HFFc6 (cell line): ENCODE data around the gene RETREG1. TPM values are rescaled to one million over a fixed set of nuclear protein-coding genes. Genes with fewer than 3 reads are reported as not detected.

Experiments used
- DNase-seq: peaks from one replicate; pipeline ENCODE4 v3.0.0-alpha.2; 2018
- H3K27ac Mint-ChIP-seq: 2 replicates; pipeline ENCODE4 v1.8.0; 2020; ENCODE audit warnings: mild to moderate bottlenecking, mixed read lengths
- H3K27me3 Mint-ChIP-seq: 2 replicates; pipeline ENCODE4 v1.8.0; 2021; ENCODE audit warnings: mild to moderate bottlenecking, moderate library complexity, mixed read lengths; ENCODE audit not compliant: insufficient read depth
- H3K36me3 Mint-ChIP-seq: 2 replicates; pipeline ENCODE4 v1.8.0; 2021; ENCODE audit warnings: low read depth, mixed read lengths
- H3K4me1 Mint-ChIP-seq: 2 replicates; pipeline ENCODE4 v1.8.0; 2020; ENCODE audit warnings: low read depth, mixed read lengths
- H3K4me3 Mint-ChIP-seq: 2 replicates; pipeline ENCODE4 v1.8.0; 2020; ENCODE audit warnings: mild to moderate bottlenecking, moderate library complexity, mixed read lengths
- H3K9me3 Mint-ChIP-seq: 2 replicates; pipeline ENCODE4 v1.8.0; 2020; ENCODE audit warnings: mild to moderate bottlenecking, mixed read lengths
- total RNA-seq, 6 experiments: library from RNA; stranded (reverse); fragmentation: NEBNext Ultra II Directional; extraction: Animal tissue kit (Norgen Biotek cat#: 25700); gene quantifications; 2 replicates in 1 of 6; 3 replicates in 5 of 6; pipeline ENCODE4 v1.2.3, GENCODE V29; 2021
- TF ChIP-seq, protein P1 (sequence below): fragments of 200-600 bp; sonication (generic); IDR thresholded peaks from 2 replicates; pipeline ENCODE4 v1.5.0; 2021; ENCODE audit warnings: antibody characterized with exemption, mild to moderate bottlenecking

Gene RETREG1
- total RNA-seq, 6 experiments from 2014 or later, result 0.09 to 0.14 TPM; not detected in 4

DNA sequence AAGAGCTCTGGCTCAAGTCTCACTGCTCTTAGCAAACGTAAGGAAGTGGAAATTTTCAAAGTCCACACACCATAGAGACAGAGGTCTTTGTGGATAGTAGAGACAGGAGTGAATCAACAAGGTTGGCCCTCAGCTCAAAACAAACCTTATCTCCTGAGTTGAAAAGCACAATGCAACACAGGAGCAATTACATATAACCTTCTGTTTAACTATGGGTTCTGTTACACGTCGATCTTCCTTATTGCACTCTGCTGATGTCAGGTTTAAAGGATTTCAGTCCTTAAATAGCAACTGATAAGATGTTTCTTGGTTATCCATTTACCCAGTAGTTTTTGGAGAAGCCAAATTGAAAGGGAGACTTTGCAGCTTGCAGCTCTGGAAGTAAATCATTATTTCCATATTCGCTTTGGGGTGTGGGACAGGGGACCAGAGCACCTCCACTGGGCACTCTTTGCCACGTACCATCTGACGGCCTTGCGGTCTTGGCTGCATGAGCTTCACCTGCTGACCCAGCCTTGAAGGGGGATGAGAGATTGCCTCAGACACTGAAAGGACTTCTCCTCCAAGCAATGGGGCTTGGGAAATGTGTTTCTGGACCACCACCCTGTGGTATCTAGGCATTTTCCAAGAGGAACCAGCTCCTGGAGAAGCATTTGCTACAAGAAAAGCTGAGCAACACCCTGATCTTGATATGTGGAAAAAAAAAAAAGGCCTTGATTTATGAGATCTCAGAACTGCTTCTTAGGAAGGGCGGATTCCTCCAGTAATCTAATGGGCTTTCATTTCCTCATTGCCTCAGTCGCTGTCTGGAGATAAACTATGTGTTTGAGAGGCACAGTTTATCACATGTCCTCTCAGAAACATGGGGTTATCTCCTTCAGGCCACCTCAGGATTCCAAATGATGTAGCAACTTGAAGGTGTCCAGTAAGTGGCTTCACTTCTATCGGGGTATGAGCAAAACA is 95.0 kb downstream of the RETREG1 start:
- TF ChIP-seq, protein P1, sequence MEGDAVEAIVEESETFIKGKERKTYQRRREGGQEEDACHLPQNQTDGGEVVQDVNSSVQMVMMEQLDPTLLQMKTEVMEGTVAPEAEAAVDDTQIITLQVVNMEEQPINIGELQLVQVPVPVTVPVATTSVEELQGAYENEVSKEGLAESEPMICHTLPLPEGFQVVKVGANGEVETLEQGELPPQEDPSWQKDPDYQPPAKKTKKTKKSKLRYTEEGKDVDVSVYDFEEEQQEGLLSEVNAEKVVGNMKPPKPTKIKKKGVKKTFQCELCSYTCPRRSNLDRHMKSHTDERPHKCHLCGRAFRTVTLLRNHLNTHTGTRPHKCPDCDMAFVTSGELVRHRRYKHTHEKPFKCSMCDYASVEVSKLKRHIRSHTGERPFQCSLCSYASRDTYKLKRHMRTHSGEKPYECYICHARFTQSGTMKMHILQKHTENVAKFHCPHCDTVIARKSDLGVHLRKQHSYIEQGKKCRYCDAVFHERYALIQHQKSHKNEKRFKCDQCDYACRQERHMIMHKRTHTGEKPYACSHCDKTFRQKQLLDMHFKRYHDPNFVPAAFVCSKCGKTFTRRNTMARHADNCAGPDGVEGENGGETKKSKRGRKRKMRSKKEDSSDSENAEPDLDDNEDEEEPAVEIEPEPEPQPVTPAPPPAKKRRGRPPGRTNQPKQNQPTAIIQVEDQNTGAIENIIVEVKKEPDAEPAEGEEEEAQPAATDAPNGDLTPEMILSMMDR, result no peak
- H3K4me1 Mint-ChIP-seq, result no peaks in the 10 kb centered on the region
- no peak overlapping the region for H3K4me3 Mint-ChIP-seq
- H3K9me3 Mint-ChIP-seq, result no peaks in the 10 kb centered on the region
- no peak overlapping the region for H3K27ac Mint-ChIP-seq
- no peaks in the 10 kb centered on the region for H3K36me3 Mint-ChIP-seq
- peaks cover 47% of the 10 kb centered on the region for H3K27me3 Mint-ChIP-seq
- no peak for DNase-seq

DNA sequence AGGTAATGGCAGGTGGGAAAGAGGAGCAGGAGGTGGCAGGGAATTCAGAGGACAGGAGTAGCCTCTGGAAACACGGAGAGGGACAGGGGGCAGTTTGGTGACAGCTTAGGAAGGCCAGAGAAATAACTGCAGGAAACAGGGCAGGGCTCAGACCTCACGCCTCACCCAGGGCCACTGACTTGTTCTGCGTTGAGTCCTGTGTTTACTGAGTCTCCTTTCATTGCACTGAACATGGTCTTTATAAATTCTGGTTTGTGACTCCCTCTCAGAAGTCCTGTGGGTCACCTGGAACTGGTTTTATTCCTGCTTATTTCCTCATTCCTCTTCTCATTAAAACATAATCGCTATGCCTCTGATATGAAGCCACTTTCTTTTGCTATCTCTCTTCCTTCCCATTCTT is 96.0 kb downstream of the RETREG1 start:
- H3K36me3 Mint-ChIP-seq, result no peaks in the 10 kb centered on the region
- H3K27me3 Mint-ChIP-seq, result peaks cover 47% of the 10 kb centered on the region
- H3K9me3 Mint-ChIP-seq, result no peaks in the 10 kb centered on the region
- no peaks in the 10 kb centered on the region for H3K4me1 Mint-ChIP-seq
- no peak for DNase-seq
- no peak overlapping the region for H3K4me3 Mint-ChIP-seq
- no peak overlapping the region for H3K27ac Mint-ChIP-seq
- TF ChIP-seq, protein P1, result no peak

- H3K36me3 Mint-ChIP-seq, result no peaks in the 10 kb centered on the region
- peaks cover 44% of the 10 kb centered on the region for H3K27me3 Mint-ChIP-seq
- TF ChIP-seq, protein P1, result no peak
- no peaks in the 10 kb centered on the region for H3K4me1 Mint-ChIP-seq
- no peaks in the 10 kb centered on the region for H3K9me3 Mint-ChIP-seq
- no peak overlapping the region for H3K27ac Mint-ChIP-seq
- H3K4me3 Mint-ChIP-seq, result no peak overlapping the region
- no peak for DNase-seq
Observed at GRCh38 chr5:16519435-16519834, 97.4 kb downstream of the RETREG1 start.

DNA sequence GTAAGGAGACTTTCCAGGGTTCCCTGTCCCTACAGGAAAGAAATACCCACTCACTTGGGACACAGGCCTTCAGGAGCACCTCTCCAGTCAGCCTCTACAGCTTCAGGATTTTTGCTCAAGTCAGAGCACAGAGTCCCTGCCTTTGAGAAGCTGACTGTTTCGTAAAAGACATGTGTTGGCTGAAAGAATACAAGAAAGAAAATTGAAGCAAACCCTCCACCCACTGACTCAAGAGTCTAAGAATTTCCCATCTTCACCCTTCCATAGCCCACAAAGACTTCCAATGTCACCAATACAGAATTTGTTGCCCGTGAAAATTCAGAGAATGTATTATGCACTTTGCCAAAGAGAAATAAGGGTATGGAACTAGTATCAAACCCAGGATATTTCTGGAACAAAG is 98.2 kb downstream of the RETREG1 start:
- Mint-ChIP-seq H3K27ac (no peak overlapping the region), H3K9me3 (no peaks in the 10 kb centered on the region), H3K36me3 (no peaks in the 10 kb centered on the region), H3K4me3 (no peak overlapping the region), H3K4me1 (no peaks in the 10 kb centered on the region), H3K27me3 (peaks cover 42% of the 10 kb centered on the region)
- TF ChIP-seq, protein P1, result no peak
- DNase-seq, result no peak

- Mint-ChIP-seq H3K36me3 (no peaks in the 10 kb centered on the region), H3K27ac (no peak overlapping the region), H3K4me1 (no peaks in the 10 kb centered on the region), H3K27me3 (peaks cover 27% of the 10 kb centered on the region), H3K4me3 (no peak overlapping the region), H3K9me3 (no peaks in the 10 kb centered on the region)
- DNase-seq, result no peak
- TF ChIP-seq, protein P1, result no peak
Observed at GRCh38 chr5:16515532-16515931, 101.3 kb downstream of the RETREG1 start.
